Loucy (cell line): ENCODE measurements around the gene SPDYE2B.
"Not testable (repeated sequence)": the region's sequence is repeated elsewhere in the genome, so short reads cannot be mapped to it uniquely, and the experiment has no call there.

Experiments
- CTCF ChIP-seq: fragments of 200-600 bp; sonication (generic); conservative IDR thresholded peaks from 2 replicates; pipeline ENCODE4 v1.5.1; 2014; ENCODE audit warnings: mild to moderate bottlenecking, antibody characterized with exemption, low read length
- EZH2phosphoT487 ChIP-seq: fragments of 200-600 bp; IDR thresholded peaks from 2 replicates; pipeline ENCODE4 v1.6.1; 2018; ENCODE audit warnings: antibody characterized with exemption, mild to moderate bottlenecking, moderate library complexity, borderline replicate concordance

GRCh38 chr7:102630622-102631021 lies 19.5 kb upstream of the SPDYE2B start:
- not testable (repeated sequence) for TF ChIP-seq CTCF, EZH2phosphoT487
